Neutrophil (primary cell): ENCODE results near the gene TREML2.

Experiments
- H3K27ac ChIP-seq: fragments of 200-600 bp; sonication (generic); 2 replicates; pipeline ENCODE4 v1.5.1; 2016; ENCODE audit warnings: mild to moderate bottlenecking, moderate library complexity
- H3K27me3 ChIP-seq: fragments of 200-600 bp; sonication (generic); 2 replicates; pipeline ENCODE4 v1.6.0; 2016; ENCODE audit warnings: mild to moderate bottlenecking
- H3K36me3 ChIP-seq: fragments of 200-600 bp; sonication (generic); 2 replicates; pipeline ENCODE4 v1.5.1; 2017
- H3K4me1 ChIP-seq, 2 experiments: fragments of 200-600 bp in 1 of 2; sonication (generic) in 1 of 2; 1 replicate in 1 of 2; 2 replicates in 1 of 2; pipeline versions ENCODE4 v1.5.1 to v1.6.1; 2013 to 2016; ENCODE audit warnings: low read depth in 1 of 2, low read length in 1 of 2, mild to moderate bottlenecking in 1 of 2, moderate library complexity in 1 of 2; ENCODE audit not compliant: control insufficient read depth in 1 of 2, insufficient read depth in 1 of 2
- H3K4me3 ChIP-seq, 2 experiments: fragments of 200-600 bp in 1 of 2; sonication (generic) in 1 of 2; 1 replicate in 1 of 2; 2 replicates in 1 of 2; pipeline ENCODE4 v1.5.1; 2013 to 2016; ENCODE audit warnings: low read depth in 1 of 2, low read length in 1 of 2, mild to moderate bottlenecking in 1 of 2, moderate library complexity in 1 of 2
- H3K9me3 ChIP-seq: fragments of 200-600 bp; sonication (generic); 2 replicates; pipeline ENCODE4 v1.5.1; 2016
- TF ChIP-seq, protein P1 (sequence below): fragments of 200-600 bp; sonication (generic); IDR thresholded peaks from 2 replicates; pipeline ENCODE4 v1.5.1; 2016; ENCODE audit warnings: antibody characterized with exemption

Gene TREML2

DNA sequence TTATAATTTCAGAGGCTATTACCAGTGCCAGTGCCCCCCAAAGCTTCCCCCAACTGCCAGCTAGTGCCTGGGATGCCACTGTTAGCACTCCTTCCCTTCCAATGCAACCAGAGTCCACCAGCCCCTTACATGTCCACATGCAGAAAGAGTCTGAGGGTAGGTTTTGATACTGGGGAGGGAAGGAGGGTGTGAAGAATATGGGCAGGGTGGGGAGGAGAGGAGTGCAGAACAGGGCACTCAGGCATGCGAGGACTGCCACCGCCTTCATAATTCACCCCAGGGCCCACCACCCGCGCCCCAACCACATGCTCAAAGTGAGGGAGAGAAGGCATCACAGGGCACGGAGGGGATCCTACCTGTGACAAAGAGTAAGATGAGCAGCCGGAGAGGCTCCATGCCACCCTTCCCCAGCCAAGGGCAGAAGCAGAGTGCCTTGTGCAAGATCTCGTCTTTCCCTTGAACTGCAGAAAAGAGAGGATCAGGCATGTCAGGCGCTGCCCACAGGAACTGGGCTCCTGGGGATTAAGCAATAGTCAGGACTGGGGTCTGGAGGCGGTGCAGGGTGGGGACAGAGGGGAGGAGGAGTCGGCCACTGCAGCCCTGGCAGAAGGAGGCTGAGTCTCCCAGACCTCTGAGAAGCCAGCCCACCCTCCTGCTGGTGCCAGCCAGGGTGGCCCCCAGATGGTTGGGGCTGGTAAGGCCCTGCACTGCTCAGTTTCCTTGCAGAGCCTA, 38.1 kb downstream of the TREML2 start, which contains the start of gene TREM2:
TSS of gene TREM2 (minus strand) at position 430 of the 732 bp plus-strand sequence. CDS start at position 396, 34 bp downstream.
- Histone ChIP-seq H3K9me3 (no peaks in the 10 kb centered on the region), H3K36me3 (no peaks in the 10 kb centered on the region), H3K4me3 (no peak within 1 kb of the TSS), H3K27ac (peak within 1 kb of the TSS; percentile 32), H3K4me1 (peaks cover 4 to 9% of the 10 kb centered on the region in 2 experiments), H3K27me3 (no peaks in the 10 kb centered on the region)
- TF ChIP-seq, protein P1, sequence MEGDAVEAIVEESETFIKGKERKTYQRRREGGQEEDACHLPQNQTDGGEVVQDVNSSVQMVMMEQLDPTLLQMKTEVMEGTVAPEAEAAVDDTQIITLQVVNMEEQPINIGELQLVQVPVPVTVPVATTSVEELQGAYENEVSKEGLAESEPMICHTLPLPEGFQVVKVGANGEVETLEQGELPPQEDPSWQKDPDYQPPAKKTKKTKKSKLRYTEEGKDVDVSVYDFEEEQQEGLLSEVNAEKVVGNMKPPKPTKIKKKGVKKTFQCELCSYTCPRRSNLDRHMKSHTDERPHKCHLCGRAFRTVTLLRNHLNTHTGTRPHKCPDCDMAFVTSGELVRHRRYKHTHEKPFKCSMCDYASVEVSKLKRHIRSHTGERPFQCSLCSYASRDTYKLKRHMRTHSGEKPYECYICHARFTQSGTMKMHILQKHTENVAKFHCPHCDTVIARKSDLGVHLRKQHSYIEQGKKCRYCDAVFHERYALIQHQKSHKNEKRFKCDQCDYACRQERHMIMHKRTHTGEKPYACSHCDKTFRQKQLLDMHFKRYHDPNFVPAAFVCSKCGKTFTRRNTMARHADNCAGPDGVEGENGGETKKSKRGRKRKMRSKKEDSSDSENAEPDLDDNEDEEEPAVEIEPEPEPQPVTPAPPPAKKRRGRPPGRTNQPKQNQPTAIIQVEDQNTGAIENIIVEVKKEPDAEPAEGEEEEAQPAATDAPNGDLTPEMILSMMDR, result no peak

- Histone ChIP-seq H3K36me3 (no peaks in the 10 kb centered on the region), H3K27me3 (no peaks in the 10 kb centered on the region), H3K9me3 (no peaks in the 10 kb centered on the region), H3K4me3 (no peak overlapping the region), H3K4me1 (peaks cover 11 to 18% of the 10 kb centered on the region in 2 experiments), H3K27ac (peak overlapping the region; percentile 32)
- TF ChIP-seq, protein P1, result no peak
These were observed 38.9 kb downstream of the TREML2 start for GRCh38 chr6:41161851-41162552.

- TF ChIP-seq, protein P1, result no peak
- Histone ChIP-seq H3K4me1 (peaks cover 15 to 21% of the 10 kb centered on the region in 2 experiments), H3K9me3 (no peaks in the 10 kb centered on the region), H3K27ac (no peak overlapping the region), H3K36me3 (no peaks in the 10 kb centered on the region), H3K4me3 (no peak overlapping the region), H3K27me3 (no peaks in the 10 kb centered on the region)
These were observed 39.6 kb downstream of the TREML2 start for GRCh38 chr6:41161380-41161779.

GRCh38 chr6:41160933-41161332, 40.0 kb downstream of the TREML2 start:
- H3K36me3 ChIP-seq, result no peaks in the 10 kb centered on the region

GRCh38 chr6:41159415-41160082, 41.4 kb downstream of the TREML2 start:
- TF ChIP-seq, protein P1, result no peak
- Histone ChIP-seq H3K36me3 (no peaks in the 10 kb centered on the region), H3K27ac (no peak overlapping the region), H3K4me3 (no peak overlapping the region), H3K27me3 (no peaks in the 10 kb centered on the region), H3K9me3 (no peaks in the 10 kb centered on the region), H3K4me1 (peaks cover 15 to 21% of the 10 kb centered on the region in 2 experiments)

More at GRCh38 chr6:41160933-41161332, 40.0 kb downstream of the TREML2 start:
- TF ChIP-seq, protein P1, result no peak
- H3K27ac ChIP-seq, result no peak overlapping the region
- no peak overlapping the region for H3K4me3 ChIP-seq
- H3K9me3 ChIP-seq, result no peaks in the 10 kb centered on the region
- peaks cover 15 to 21% of the 10 kb centered on the region in 2 experiments for H3K4me1 ChIP-seq
- no peaks in the 10 kb centered on the region for H3K27me3 ChIP-seq
